Stimulated activated naive B cell treated with anti-CD40 and anti-IgM and Interleukin-4, amounts not matched to agents 10 μg/mL and 1 μg/mL and 100 μg/mL, for 72 hours (primary cell): ENCODE data around the gene CNPY1.
A peak's percentile ranks its signal among the peaks of the same experiment; 100 is the strongest.

Experiments used
- ATAC-seq, 2 donors: fragments of 150-1000 bp; cut with Tn5 transposase; replicated peaks; 2 replicates each; pipeline ENCODE4 v1.10.0; 2021; ENCODE audit warnings: moderate library complexity in 1 of 2
- DNase-seq: peaks from one replicate; pipeline ENCODE4 v3.0.0; 2021
- H3K27ac Mint-ChIP-seq: one replicate; pipeline ENCODE4 v1.8.0; 2022; ENCODE audit warnings: mild to moderate bottlenecking, mixed read lengths
- H3K27me3 Mint-ChIP-seq, 2 donors: one replicate each; pipeline ENCODE4 v1.8.0; 2022; ENCODE audit warnings: mixed read lengths in 2 of 2
- H3K36me3 Mint-ChIP-seq, 2 donors: one replicate each; pipeline ENCODE4 v1.8.0; 2022; ENCODE audit warnings: mixed read lengths in 2 of 2, mild to moderate bottlenecking in 1 of 2
- H3K4me1 Mint-ChIP-seq, 2 donors: one replicate each; pipeline ENCODE4 v1.8.0; 2022; ENCODE audit warnings: mixed read lengths in 2 of 2, mild to moderate bottlenecking in 1 of 2
- H3K4me3 Mint-ChIP-seq, 2 donors: one replicate each; pipeline ENCODE4 v1.8.0; 2022; ENCODE audit warnings: mild to moderate bottlenecking in 2 of 2, mixed read lengths in 2 of 2, moderate library complexity in 1 of 2
- H3K9me3 Mint-ChIP-seq, 2 donors: one replicate each; pipeline ENCODE4 v1.8.0; 2022; ENCODE audit warnings: mixed read lengths in 2 of 2, mild to moderate bottlenecking in 1 of 2

Gene CNPY1

GRCh38 chr7:155466142-155466813, 80.1 kb downstream of the CNPY1 start:
- H3K9me3 Mint-ChIP-seq: peaks cover 0 to 3% of the 10 kb centered on the region in 2 donors
- DNase-seq: no peak
- no peaks in the 10 kb centered on the region for H3K36me3 Mint-ChIP-seq
- H3K4me3 Mint-ChIP-seq: peak overlapping the region; percentile 62 to 67
- H3K4me1 Mint-ChIP-seq: peaks cover 18 to 45% of the 10 kb centered on the region in 2 donors
- peaks cover 77 to 95% of the 10 kb centered on the region in 2 donors for H3K27me3 Mint-ChIP-seq
- ATAC-seq: no peak
- H3K27ac Mint-ChIP-seq: peak overlapping the region; percentile 76

DNA sequence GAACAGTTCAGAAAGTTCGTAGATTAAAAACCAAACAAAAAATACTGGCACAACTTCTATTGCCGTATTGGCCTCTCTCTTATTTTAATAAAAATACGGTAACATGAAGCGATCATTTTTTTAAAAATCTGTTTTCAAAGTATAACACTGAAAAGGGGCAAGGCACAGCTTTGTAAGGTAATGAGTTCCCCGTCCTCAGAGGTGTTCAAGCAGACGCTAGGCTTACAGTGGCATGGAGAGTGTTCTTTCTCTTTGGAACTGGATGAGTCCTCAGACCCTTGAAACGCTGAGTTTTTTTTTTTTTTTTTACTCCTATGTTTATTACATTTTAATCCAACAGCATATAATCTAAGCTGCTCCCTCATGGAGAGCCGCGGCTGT, 80.6 kb downstream of the CNPY1 start:
- Mint-ChIP-seq H3K27ac (peak overlapping the region; percentile 31), H3K4me1 (peaks cover 16 to 40% of the 10 kb centered on the region in 2 donors), H3K9me3 (peaks cover 0 to 3% of the 10 kb centered on the region in 2 donors), H3K27me3 (peaks cover 77 to 95% of the 10 kb centered on the region in 2 donors), H3K4me3 (peak overlapping the region in 1 of 2 donors; percentile 37), H3K36me3 (no peaks in the 10 kb centered on the region)
- ATAC-seq (no peak), DNase-seq (no peak)

- H3K9me3 Mint-ChIP-seq: peaks cover 0 to 3% of the 10 kb centered on the region in 2 donors
- ATAC-seq (no peak), DNase-seq (no peak)
- H3K4me3 Mint-ChIP-seq: peak overlapping the region in 1 of 2 donors; percentile 39
- no peak overlapping the region for H3K27ac Mint-ChIP-seq
- H3K36me3 Mint-ChIP-seq: no peaks in the 10 kb centered on the region
- peaks cover 16 to 40% of the 10 kb centered on the region in 2 donors for H3K4me1 Mint-ChIP-seq
- H3K27me3 Mint-ChIP-seq: peaks cover 76 to 95% of the 10 kb centered on the region in 2 donors
Measured at GRCh38 chr7:155464948-155465739, 81.2 kb downstream of the CNPY1 start.

GRCh38 chr7:155464183-155464582, 82.2 kb downstream of the CNPY1 start:
- DNase-seq (no peak), ATAC-seq (no peak)
- Mint-ChIP-seq H3K4me1 (peaks cover 22 to 46% of the 10 kb centered on the region in 2 donors), H3K4me3 (no peak overlapping the region), H3K27ac (no peak overlapping the region), H3K27me3 (peaks cover 76 to 95% of the 10 kb centered on the region in 2 donors), H3K36me3 (peaks cover 0 to 3% of the 10 kb centered on the region in 2 donors), H3K9me3 (peaks cover 0 to 3% of the 10 kb centered on the region in 2 donors)

- peaks cover 0 to 3% of the 10 kb centered on the region in 2 donors for H3K9me3 Mint-ChIP-seq
- DNase-seq: no peak
- H3K4me3 Mint-ChIP-seq: no peak overlapping the region
- H3K27ac Mint-ChIP-seq: peak overlapping the region; percentile 62
- H3K4me1 Mint-ChIP-seq: peaks cover 16 to 46% of the 10 kb centered on the region in 2 donors
- H3K27me3 Mint-ChIP-seq: peaks cover 69 to 88% of the 10 kb centered on the region in 2 donors
- peaks cover 0 to 4% of the 10 kb centered on the region in 2 donors for H3K36me3 Mint-ChIP-seq
- ATAC-seq: no peak
Measured at GRCh38 chr7:155463114-155463811, 83.1 kb downstream of the CNPY1 start.

GRCh38 chr7:155462163-155462735, 84.1 kb downstream of the CNPY1 start:
- ATAC-seq (no peak), DNase-seq (no peak)
- Mint-ChIP-seq H3K27me3 (peaks cover 64 to 84% of the 10 kb centered on the region in 2 donors), H3K4me3 (peak overlapping the region in 1 of 2 donors; percentile 28), H3K9me3 (peaks cover 0 to 3% of the 10 kb centered on the region in 2 donors), H3K4me1 (peaks cover 17 to 41% of the 10 kb centered on the region in 2 donors), H3K36me3 (peaks cover 0 to 4% of the 10 kb centered on the region in 2 donors), H3K27ac (peak overlapping the region; percentile 33)

- Mint-ChIP-seq H3K4me3 (no peak overlapping the region), H3K27me3 (peaks cover 67 to 84% of the 10 kb centered on the region in 2 donors), H3K4me1 (peaks cover 20 to 41% of the 10 kb centered on the region in 2 donors), H3K36me3 (peaks cover 0 to 4% of the 10 kb centered on the region in 2 donors), H3K9me3 (peaks cover 0 to 3% of the 10 kb centered on the region in 2 donors), H3K27ac (peak overlapping the region; percentile 33)
- no peak for DNase-seq
- no peak for ATAC-seq
Measured at GRCh38 chr7:155461631-155462030, 84.7 kb downstream of the CNPY1 start.

DNA sequence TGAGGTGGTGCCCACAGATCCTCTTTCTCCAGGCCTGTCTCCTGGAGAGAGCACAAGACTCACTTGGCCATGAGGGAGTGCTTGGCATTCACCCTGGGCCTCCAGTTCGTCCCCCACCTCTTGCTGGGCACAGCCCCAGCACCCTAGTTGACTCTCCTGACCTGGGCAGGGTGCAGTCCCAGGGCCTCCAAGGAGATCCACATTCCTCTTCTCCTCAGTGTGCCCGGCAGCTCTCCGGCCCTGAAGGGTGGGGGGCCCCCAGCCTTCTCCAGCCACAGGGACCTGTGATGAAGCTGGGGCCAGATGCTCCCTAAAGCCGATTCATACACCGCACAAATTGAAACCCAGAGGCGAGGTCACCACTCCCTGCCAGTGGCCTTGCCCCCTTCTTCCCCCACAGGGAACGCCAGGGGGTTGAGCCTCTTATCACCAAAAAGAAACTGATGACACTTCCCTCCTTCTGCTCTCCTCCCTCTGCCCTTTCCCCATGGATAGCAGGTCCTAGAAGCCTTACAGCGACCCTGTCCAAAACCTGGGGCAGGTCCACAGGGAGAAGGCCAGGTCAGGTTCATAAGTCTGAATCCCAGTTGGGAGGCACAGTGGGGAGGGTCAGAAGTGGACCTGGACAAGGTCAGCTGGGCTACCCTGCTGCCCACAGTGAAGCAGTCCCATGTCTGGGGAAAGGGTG, 85.3 kb downstream of the CNPY1 start:
- H3K27me3 Mint-ChIP-seq: peaks cover 70 to 84% of the 10 kb centered on the region in 2 donors
- ATAC-seq: no peak
- H3K36me3 Mint-ChIP-seq: peaks cover 0 to 4% of the 10 kb centered on the region in 2 donors
- peaks cover 0 to 3% of the 10 kb centered on the region in 2 donors for H3K9me3 Mint-ChIP-seq
- H3K4me1 Mint-ChIP-seq: peaks cover 23 to 41% of the 10 kb centered on the region in 2 donors
- no peak overlapping the region for H3K4me3 Mint-ChIP-seq
- H3K27ac Mint-ChIP-seq: peak overlapping the region; percentile 42
- no peak for DNase-seq

DNA sequence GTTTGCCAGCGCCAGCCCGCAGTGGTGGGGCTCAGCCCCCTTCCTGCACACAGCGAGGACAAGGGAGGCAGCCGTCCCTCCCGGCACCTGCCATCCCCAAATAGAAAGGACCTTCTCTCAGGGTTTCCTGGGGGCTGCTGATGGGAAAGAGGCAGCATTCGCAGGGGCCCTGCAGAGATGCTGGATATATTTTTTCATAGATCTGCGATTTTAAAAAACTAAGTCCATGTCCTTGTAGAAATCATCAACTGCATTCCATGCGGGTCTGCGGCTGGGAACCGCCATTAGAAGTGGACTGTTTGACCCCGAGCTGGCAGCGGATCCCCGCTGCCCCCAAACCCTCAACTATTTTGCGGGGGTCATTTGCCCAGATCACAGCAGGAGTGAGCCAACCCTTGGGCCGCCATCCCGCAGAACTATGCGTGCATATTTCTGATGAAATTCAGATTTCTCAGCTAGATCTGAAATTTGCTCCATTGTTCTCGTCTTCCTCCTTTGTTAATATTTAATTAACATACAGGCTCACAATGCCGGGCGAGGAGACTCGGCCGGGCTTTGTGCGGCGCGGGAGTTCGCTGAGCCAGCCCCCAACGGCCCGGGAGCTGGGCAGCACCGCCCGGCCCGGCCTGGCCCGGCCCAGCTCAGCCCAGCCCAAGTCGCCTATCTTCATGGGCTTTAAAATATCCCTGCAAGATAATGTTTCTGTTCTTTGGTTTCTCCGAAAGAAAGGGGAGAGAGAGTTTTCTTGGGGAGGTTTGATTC, 86.5 kb downstream of the CNPY1 start:
- Mint-ChIP-seq H3K36me3 (peaks cover 0 to 7% of the 10 kb centered on the region in 2 donors), H3K4me3 (peak overlapping the region; percentile 70 to 80), H3K4me1 (peaks cover 26 to 46% of the 10 kb centered on the region in 2 donors), H3K9me3 (peaks cover 0 to 3% of the 10 kb centered on the region in 2 donors), H3K27me3 (peaks cover 75 to 84% of the 10 kb centered on the region in 2 donors), H3K27ac (peak overlapping the region; percentile 82)
- DNase-seq (no peak), ATAC-seq (no peak)

DNA sequence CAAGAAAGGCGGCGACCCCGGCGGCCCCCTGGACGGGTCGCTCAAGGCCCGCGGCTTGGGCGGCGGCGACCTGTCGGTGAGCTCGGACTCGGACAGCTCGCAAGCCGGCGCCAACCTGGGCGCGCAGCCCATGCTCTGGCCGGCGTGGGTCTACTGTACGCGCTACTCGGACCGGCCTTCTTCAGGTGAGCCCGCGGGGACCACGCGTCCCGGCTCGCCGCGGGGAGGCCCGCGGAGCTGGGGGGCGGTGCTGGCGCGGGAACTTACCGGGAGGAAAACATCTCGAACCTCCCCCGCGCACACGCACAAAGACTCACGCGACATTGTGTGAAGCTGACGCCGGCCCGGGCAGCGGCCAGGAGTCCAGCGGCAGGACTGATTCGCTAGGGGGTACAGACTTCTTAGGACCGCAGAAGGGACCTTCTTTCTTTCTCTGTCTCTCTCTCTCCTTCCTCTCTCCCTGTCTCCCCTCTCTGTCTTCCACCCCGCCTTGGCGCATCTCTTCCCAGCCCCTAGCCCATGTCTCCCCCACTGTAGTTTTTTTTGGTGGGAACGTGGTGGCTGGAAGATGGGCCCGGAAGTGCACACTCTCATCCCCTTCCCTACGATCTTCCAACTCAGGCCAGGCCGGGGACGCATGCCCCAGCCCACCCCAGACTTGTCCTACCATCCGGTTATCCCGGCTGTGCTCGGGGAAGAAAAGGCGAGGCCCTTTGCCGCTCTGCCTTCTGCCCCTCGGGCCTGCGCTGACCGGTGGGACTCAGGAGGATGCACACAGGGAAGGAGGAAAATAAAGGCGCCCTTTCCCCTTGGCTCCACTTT, 87.3 kb downstream of the CNPY1 start:
- Mint-ChIP-seq H3K9me3 (peaks cover 0 to 3% of the 10 kb centered on the region in 2 donors), H3K4me3 (peak overlapping the region; percentile 70 to 80), H3K27ac (peak overlapping the region; percentile 82), H3K36me3 (peaks cover 0 to 7% of the 10 kb centered on the region in 2 donors), H3K27me3 (peaks cover 81 to 86% of the 10 kb centered on the region in 2 donors), H3K4me1 (peaks cover 30 to 52% of the 10 kb centered on the region in 2 donors)
- no peak for ATAC-seq
- DNase-seq: no peak

DNA sequence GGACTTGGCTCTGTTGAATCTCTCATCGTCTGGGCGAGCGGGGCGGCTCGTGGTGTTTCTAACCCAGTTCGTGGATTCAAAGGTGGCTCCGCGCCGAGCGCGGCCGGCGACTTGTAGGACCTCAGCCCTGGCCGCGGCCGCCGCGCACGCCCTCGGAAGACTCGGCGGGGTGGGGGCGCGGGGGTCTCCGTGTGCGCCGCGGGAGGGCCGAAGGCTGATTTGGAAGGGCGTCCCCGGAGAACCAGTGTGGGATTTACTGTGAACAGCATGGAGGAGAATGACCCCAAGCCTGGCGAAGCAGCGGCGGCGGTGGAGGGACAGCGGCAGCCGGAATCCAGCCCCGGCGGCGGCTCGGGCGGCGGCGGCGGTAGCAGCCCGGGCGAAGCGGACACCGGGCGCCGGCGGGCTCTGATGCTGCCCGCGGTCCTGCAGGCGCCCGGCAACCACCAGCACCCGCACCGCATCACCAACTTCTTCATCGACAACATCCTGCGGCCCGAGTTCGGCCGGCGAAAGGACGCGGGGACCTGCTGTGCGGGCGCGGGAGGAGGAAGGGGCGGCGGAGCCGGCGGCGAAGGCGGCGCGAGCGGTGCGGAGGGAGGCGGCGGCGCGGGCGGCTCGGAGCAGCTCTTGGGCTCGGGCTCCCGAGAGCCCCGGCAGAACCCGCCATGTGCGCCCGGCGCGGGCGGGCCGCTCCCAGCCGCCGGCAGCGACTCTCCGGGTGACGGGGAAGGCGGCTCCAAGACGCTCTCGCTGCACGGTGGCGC, 88.1 kb downstream of the CNPY1 start, which contains the start of gene EN2:
Gene EN2 (plus strand): TSS at position 19 of the 767 bp plus-strand sequence. CDS start 249 bp downstream, at position 268.
- Mint-ChIP-seq H3K4me3 (peak within 1 kb of the TSS; percentile 79 to 80), H3K4me1 (peaks cover 30 to 54% of the 10 kb centered on the region in 2 donors), H3K27me3 (peaks cover 74 to 82% of the 10 kb centered on the region in 2 donors), H3K9me3 (peaks cover 0 to 3% of the 10 kb centered on the region in 2 donors), H3K27ac (peak within 1 kb of the TSS; percentile 94), H3K36me3 (peaks cover 0 to 7% of the 10 kb centered on the region in 2 donors)
- DNase-seq (no peak), ATAC-seq (no peak)
